ENCODE measurements around the gene NFIC. TPM values are rescaled to one million over a fixed set of nuclear protein-coding genes. Genes with fewer than 3 reads are reported as not detected.
"Not testable (repeated sequence)": the region's sequence is repeated elsewhere in the genome, so short reads cannot be mapped to it uniquely, and the experiment has no call there.

Gene NFIC
- polyA plus RNA-seq, 1 donor from 2014 or later, result 0.24 TPM

DNA sequence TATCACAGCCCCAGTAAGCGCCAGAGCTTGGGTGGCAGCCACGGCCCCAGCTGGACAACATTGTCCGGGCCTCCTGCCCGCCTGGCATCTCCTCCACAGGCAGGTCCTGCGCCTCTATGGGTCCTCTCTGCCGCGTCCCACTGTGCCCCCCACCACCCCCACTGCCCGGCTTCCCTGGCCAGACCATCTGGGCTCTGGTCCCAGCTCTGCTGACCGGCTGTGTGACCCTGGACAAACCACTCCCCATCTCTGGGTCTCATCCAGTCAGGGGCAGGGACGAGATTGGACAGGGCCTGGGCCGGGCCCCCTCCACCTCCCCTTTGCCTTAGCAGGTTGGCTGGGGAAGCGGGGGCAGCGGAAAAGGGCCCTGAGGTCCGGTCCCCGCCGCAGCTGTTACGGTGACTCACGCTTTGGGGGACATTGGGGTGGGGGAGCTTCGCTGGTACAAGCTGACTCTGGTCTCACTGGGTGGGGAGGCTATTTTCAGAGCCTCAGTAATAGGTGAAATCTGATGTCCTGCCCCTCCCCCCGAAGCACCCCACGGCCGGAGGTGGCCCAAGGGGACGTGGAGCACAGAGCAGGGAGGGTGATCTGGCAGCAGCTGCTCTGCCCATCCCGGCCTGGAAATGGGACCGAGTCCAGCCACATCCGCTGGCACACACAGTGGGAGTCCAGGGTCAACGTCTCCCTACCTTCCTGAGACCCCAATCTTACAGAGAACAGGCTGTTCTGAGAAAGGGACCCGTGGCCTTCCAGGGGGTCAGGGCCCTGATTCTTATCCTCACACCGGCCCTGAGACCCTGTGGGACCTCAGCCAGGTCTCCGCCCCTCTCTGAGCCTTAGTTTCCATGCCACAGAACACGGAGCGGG lies 9.1 kb downstream of the NFIC start:
- Histone ChIP-seq H3K4me2 (ENCODE audit: low read length) (no peak overlapping the region), H3K9ac (ENCODE audit: low read length) (no peak overlapping the region)

DNA sequence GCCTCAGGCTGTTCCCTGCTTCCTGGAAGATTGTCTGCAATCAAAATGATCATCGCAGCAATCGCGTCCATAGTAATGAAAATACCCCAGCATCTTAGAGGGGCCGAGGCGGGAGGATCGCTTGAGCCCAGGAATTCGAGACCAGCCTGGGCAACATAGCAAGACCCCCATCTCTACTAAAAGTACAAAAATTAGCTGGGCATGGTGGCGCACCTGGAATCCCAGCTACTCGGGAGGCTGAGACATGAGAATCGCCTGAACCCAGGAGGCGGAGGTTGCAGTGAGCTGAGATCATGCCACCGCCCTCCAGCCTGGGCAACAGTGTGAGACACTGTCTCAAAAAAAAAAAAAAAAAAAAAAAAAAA lies 9.7 kb downstream of the NFIC start:
- H3K4me3 ChIP-seq (ENCODE audit: low read length); H3K9me3 ChIP-seq (ENCODE audit: low read length); H3K79me2 ChIP-seq (replicated peaks; ENCODE audit: insufficient read depth, low read length); H2AFZ ChIP-seq (ENCODE audit: low read depth, low read length); H3F3A ChIP-seq (ENCODE audit: insufficient read depth, low read length, poor library complexity, severe bottlenecking); H3K27ac ChIP-seq (ENCODE audit: low read length); H3K36me3 ChIP-seq (ENCODE audit: insufficient read depth, low read length); H4K20me1 ChIP-seq (ENCODE audit: insufficient read depth); H3K27me3 ChIP-seq (ENCODE audit: insufficient read depth, low read depth, low read length); H3K4me2 ChIP-seq (ENCODE audit: low read length); H3K9ac ChIP-seq (ENCODE audit: low read length); H3K9me2 ChIP-seq (ENCODE audit: insufficient read depth, low read length): not testable (repeated sequence)

More for the DNA sequence above, 9.1 kb downstream of the NFIC start:
- no peaks in the 10 kb centered on the region for H3K9me3 ChIP-seq (ENCODE audit: low read length)
- peaks cover 12% of the 10 kb centered on the region for H3K27me3 ChIP-seq (ENCODE audit: insufficient read depth, low read depth, low read length)
- TF ChIP-seq POLR2AphosphoS5 (IDR thresholded peaks at IDR 0.05) (no peak), SMC3 (conservative IDR thresholded peaks at IDR 0.05; ENCODE audit: poor library complexity) (no peak), MXI1 (conservative IDR thresholded peaks at IDR 0.05; ENCODE audit: poor library complexity, severe bottlenecking) (no peak), EP300 (conservative IDR thresholded peaks at IDR 0.05; ENCODE audit: poor library complexity, severe bottlenecking) (no peak), TAF1 (IDR thresholded peaks at IDR 0.05; ENCODE audit: low read depth) (no peak), RAD21 (conservative IDR thresholded peaks at IDR 0.05) (no peak), EZH2 (IDR thresholded peaks at IDR 0.05; ENCODE audit: borderline replicate concordance, insufficient read depth, low read length, poor library complexity, severe bottlenecking) (no peak)
- TF ChIP-seq, protein P1, sequence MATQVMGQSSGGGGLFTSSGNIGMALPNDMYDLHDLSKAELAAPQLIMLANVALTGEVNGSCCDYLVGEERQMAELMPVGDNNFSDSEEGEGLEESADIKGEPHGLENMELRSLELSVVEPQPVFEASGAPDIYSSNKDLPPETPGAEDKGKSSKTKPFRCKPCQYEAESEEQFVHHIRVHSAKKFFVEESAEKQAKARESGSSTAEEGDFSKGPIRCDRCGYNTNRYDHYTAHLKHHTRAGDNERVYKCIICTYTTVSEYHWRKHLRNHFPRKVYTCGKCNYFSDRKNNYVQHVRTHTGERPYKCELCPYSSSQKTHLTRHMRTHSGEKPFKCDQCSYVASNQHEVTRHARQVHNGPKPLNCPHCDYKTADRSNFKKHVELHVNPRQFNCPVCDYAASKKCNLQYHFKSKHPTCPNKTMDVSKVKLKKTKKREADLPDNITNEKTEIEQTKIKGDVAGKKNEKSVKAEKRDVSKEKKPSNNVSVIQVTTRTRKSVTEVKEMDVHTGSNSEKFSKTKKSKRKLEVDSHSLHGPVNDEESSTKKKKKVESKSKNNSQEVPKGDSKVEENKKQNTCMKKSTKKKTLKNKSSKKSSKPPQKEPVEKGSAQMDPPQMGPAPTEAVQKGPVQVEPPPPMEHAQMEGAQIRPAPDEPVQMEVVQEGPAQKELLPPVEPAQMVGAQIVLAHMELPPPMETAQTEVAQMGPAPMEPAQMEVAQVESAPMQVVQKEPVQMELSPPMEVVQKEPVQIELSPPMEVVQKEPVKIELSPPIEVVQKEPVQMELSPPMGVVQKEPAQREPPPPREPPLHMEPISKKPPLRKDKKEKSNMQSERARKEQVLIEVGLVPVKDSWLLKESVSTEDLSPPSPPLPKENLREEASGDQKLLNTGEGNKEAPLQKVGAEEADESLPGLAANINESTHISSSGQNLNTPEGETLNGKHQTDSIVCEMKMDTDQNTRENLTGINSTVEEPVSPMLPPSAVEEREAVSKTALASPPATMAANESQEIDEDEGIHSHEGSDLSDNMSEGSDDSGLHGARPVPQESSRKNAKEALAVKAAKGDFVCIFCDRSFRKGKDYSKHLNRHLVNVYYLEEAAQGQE (IDR thresholded peaks at IDR 0.05; ENCODE audit: borderline replicate concordance), result no peak
- TF ChIP-seq, protein P2, sequence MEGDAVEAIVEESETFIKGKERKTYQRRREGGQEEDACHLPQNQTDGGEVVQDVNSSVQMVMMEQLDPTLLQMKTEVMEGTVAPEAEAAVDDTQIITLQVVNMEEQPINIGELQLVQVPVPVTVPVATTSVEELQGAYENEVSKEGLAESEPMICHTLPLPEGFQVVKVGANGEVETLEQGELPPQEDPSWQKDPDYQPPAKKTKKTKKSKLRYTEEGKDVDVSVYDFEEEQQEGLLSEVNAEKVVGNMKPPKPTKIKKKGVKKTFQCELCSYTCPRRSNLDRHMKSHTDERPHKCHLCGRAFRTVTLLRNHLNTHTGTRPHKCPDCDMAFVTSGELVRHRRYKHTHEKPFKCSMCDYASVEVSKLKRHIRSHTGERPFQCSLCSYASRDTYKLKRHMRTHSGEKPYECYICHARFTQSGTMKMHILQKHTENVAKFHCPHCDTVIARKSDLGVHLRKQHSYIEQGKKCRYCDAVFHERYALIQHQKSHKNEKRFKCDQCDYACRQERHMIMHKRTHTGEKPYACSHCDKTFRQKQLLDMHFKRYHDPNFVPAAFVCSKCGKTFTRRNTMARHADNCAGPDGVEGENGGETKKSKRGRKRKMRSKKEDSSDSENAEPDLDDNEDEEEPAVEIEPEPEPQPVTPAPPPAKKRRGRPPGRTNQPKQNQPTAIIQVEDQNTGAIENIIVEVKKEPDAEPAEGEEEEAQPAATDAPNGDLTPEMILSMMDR (IDR thresholded peaks at IDR 0.05; ENCODE audit: poor library complexity, severe bottlenecking), result no peak
- H3K79me2 ChIP-seq (replicated peaks; ENCODE audit: insufficient read depth, low read length), result no peaks in the 10 kb centered on the region
- H3F3A ChIP-seq (ENCODE audit: insufficient read depth, low read length, poor library complexity, severe bottlenecking), result no peaks in the 10 kb centered on the region
- H3K27ac ChIP-seq (ENCODE audit: low read length), result no peak overlapping the region
- no peaks in the 10 kb centered on the region for H3K36me3 ChIP-seq (ENCODE audit: insufficient read depth, low read length)
- H4K20me1 ChIP-seq (ENCODE audit: insufficient read depth), result no peaks in the 10 kb centered on the region
- no peak overlapping the region for H2AFZ ChIP-seq (ENCODE audit: low read depth, low read length)
- H3K9me2 ChIP-seq (ENCODE audit: insufficient read depth, low read length), result no peaks in the 10 kb centered on the region
- no peak overlapping the region for H3K4me3 ChIP-seq (ENCODE audit: low read length)
